SK-N-SH treated with all-trans-retinoic acid at 6 μM for 48 hours (cell line): ENCODE measurements around the gene TCF23.
"Not testable (repeated sequence)": the region's sequence is repeated elsewhere in the genome, so short reads cannot be mapped to it uniquely, and the experiment has no call there.

Experiments
- ATAC-seq: fragments of 200-7000 bp; cut with Tn5 transposase; 3 replicates; pipeline ENCODE4 v1.9.1; 2020; ENCODE audit warnings: mild to moderate bottlenecking, moderate library complexity
- ARNTL ChIP-seq: fragments of 450-650 bp; formaldehyde crosslinking; IDR thresholded peaks from 2 replicates; pipeline ENCODE4 v1.5.0; 2020; ENCODE audit warnings: low read depth, mild to moderate bottlenecking, moderate library complexity, borderline replicate concordance
- BACH2 ChIP-seq: fragments of 250-450 bp; sonication (Bioruptor Pico); IDR thresholded peaks from 2 replicates; pipeline ENCODE4 v1.9.0; 2021; ENCODE audit warnings: mild to moderate bottlenecking, borderline replicate concordance
- CREB5 ChIP-seq: fragments of 250-450 bp; sonication (Bioruptor Pico); IDR thresholded peaks from 2 replicates; pipeline ENCODE4 v1.5.1; 2020; ENCODE audit warnings: low read depth, mild to moderate bottlenecking, moderate library complexity
- CSDC2 ChIP-seq: fragments of 250-450 bp; sonication (Bioruptor Pico); IDR thresholded peaks from 2 replicates; pipeline ENCODE4 v1.5.0; 2020; ENCODE audit warnings: mild to moderate bottlenecking, moderate library complexity
- ESRRG ChIP-seq: fragments of 250-450 bp; sonication (Bioruptor Pico); IDR thresholded peaks from 2 replicates; pipeline ENCODE4 v1.6.1; 2021; ENCODE audit warnings: mild to moderate bottlenecking
- GLIS3 ChIP-seq: fragments of 250-450 bp; sonication (Bioruptor Pico); IDR thresholded peaks from 2 replicates; pipeline ENCODE4 v1.5.0; 2020; ENCODE audit warnings: mild to moderate bottlenecking, moderate library complexity
- ISL1 ChIP-seq: fragments of 250-450 bp; sonication (Bioruptor Pico); IDR thresholded peaks from 2 replicates; pipeline ENCODE4 v2.1.2; 2022; ENCODE audit warnings: mild to moderate bottlenecking, moderate library complexity
- OSR1 ChIP-seq: fragments of 250-450 bp; sonication (Bioruptor Pico); IDR thresholded peaks from 2 replicates; pipeline ENCODE4 v1.8.0; 2022; ENCODE audit warnings: moderate library complexity, mild to moderate bottlenecking, inconsistent platforms
- POU6F1 ChIP-seq: fragments of 250-450 bp; sonication (Bioruptor Pico); IDR thresholded peaks from 2 replicates; pipeline ENCODE4 v1.8.0; 2021; ENCODE audit warnings: low read depth, mild to moderate bottlenecking, moderate library complexity, borderline replicate concordance
- PPARA ChIP-seq: fragments of 250-450 bp; sonication (Bioruptor Pico); IDR thresholded peaks from 2 replicates; pipeline ENCODE4 v1.5.0; 2020; ENCODE audit warnings: mild to moderate bottlenecking, borderline replicate concordance
- RARB ChIP-seq: fragments of 250-450 bp; sonication (Bioruptor Pico); IDR thresholded peaks from 2 replicates; pipeline ENCODE4 v1.8.0; 2021; ENCODE audit warnings: mild to moderate bottlenecking, moderate library complexity
- SNAI2 ChIP-seq: fragments of 250-450 bp; sonication (Bioruptor Pico); IDR thresholded peaks from 2 replicates; pipeline ENCODE4 v1.5.0; 2020; ENCODE audit warnings: mild to moderate bottlenecking, moderate library complexity
- TCF4 ChIP-seq: fragments of 250-450 bp; sonication (Bioruptor Pico); IDR thresholded peaks from 2 replicates; pipeline ENCODE4 v1.8.0; 2021; ENCODE audit warnings: mild to moderate bottlenecking, moderate library complexity, borderline replicate concordance
- TOX ChIP-seq: fragments of 250-450 bp; sonication (Bioruptor Pico); IDR thresholded peaks from 2 replicates; pipeline ENCODE4 v1.8.0; 2021; ENCODE audit warnings: mild to moderate bottlenecking, moderate library complexity, borderline replicate concordance
- ZC3H10 ChIP-seq: fragments of 250-450 bp; sonication (Bioruptor Pico); IDR thresholded peaks from 2 replicates; pipeline ENCODE4 v1.5.1; 2021; ENCODE audit warnings: mild to moderate bottlenecking, moderate library complexity
- ZFP3 ChIP-seq: fragments of 250-450 bp; sonication (Bioruptor Pico); IDR thresholded peaks from 2 replicates; pipeline ENCODE4 v1.5.0; 2020; ENCODE audit warnings: mild to moderate bottlenecking, moderate library complexity
- ZFP30 ChIP-seq: fragments of 450-650 bp; formaldehyde crosslinking; IDR thresholded peaks from 2 replicates; pipeline ENCODE4 v1.5.0; 2022; ENCODE audit warnings: mild to moderate bottlenecking, moderate library complexity
- ZNF70 ChIP-seq: fragments of 450-650 bp; formaldehyde crosslinking; IDR thresholded peaks from 2 replicates; pipeline ENCODE4 v1.5.0; 2020; ENCODE audit warnings: mild to moderate bottlenecking, moderate library complexity
- ZNF8 ChIP-seq: fragments of 450-650 bp; formaldehyde crosslinking; IDR thresholded peaks from 2 replicates; pipeline ENCODE4 v1.5.0; 2020; ENCODE audit warnings: mild to moderate bottlenecking, moderate library complexity
- TF ChIP-seq, protein P1 (sequence below): fragments of 250-450 bp; sonication (Bioruptor Pico); IDR thresholded peaks from 2 replicates; pipeline ENCODE4 v1.5.0; 2020; ENCODE audit warnings: mild to moderate bottlenecking, moderate library complexity
- TF ChIP-seq, protein P2 (sequence below): fragments of 250-450 bp; sonication (Bioruptor Pico); IDR thresholded peaks from 2 replicates; pipeline ENCODE4 v1.8.0; 2020; ENCODE audit warnings: mild to moderate bottlenecking, moderate library complexity, borderline replicate concordance
- TF ChIP-seq, protein P3 (sequence below): fragments of 250-450 bp; sonication (Bioruptor Pico); IDR thresholded peaks from 2 replicates; pipeline ENCODE4 v1.5.1; 2021; ENCODE audit warnings: mild to moderate bottlenecking, moderate library complexity

TCF23 gene

GRCh38 chr2:27174638-27175037, 25.8 kb downstream of the TCF23 start:
- TF ChIP-seq ZFP3 (no peak), GLIS3 (CRISPR knock-in tag) (no peak), ZNF70 (CRISPR knock-in tag) (no peak), POU6F1 (CRISPR knock-in tag) (no peak), BACH2 (no peak), CSDC2 (CRISPR knock-in tag) (no peak), RARB (CRISPR knock-in tag) (no peak), ARNTL (CRISPR knock-in tag) (no peak), ISL1 (no peak), TOX (CRISPR knock-in tag) (no peak), SNAI2 (no peak), PPARA (CRISPR knock-in tag) (no peak), ZFP30 (CRISPR knock-in tag) (no peak), CREB5 (no peak), TCF4 (no peak)
- TF ChIP-seq, protein P1, sequence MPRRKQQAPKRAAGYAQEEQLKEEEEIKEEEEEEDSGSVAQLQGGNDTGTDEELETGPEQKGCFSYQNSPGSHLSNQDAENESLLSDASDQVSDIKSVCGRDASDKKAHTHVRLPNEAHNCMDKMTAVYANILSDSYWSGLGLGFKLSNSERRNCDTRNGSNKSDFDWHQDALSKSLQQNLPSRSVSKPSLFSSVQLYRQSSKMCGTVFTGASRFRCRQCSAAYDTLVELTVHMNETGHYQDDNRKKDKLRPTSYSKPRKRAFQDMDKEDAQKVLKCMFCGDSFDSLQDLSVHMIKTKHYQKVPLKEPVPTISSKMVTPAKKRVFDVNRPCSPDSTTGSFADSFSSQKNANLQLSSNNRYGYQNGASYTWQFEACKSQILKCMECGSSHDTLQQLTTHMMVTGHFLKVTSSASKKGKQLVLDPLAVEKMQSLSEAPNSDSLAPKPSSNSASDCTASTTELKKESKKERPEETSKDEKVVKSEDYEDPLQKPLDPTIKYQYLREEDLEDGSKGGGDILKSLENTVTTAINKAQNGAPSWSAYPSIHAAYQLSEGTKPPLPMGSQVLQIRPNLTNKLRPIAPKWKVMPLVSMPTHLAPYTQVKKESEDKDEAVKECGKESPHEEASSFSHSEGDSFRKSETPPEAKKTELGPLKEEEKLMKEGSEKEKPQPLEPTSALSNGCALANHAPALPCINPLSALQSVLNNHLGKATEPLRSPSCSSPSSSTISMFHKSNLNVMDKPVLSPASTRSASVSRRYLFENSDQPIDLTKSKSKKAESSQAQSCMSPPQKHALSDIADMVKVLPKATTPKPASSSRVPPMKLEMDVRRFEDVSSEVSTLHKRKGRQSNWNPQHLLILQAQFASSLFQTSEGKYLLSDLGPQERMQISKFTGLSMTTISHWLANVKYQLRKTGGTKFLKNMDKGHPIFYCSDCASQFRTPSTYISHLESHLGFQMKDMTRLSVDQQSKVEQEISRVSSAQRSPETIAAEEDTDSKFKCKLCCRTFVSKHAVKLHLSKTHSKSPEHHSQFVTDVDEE (CRISPR knock-in tag): no peak
- TF ChIP-seq, protein P2, sequence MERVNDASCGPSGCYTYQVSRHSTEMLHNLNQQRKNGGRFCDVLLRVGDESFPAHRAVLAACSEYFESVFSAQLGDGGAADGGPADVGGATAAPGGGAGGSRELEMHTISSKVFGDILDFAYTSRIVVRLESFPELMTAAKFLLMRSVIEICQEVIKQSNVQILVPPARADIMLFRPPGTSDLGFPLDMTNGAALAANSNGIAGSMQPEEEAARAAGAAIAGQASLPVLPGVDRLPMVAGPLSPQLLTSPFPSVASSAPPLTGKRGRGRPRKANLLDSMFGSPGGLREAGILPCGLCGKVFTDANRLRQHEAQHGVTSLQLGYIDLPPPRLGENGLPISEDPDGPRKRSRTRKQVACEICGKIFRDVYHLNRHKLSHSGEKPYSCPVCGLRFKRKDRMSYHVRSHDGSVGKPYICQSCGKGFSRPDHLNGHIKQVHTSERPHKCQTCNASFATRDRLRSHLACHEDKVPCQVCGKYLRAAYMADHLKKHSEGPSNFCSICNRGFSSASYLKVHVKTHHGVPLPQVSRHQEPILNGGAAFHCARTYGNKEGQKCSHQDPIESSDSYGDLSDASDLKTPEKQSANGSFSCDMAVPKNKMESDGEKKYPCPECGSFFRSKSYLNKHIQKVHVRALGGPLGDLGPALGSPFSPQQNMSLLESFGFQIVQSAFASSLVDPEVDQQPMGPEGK: no peak
- TF ChIP-seq, protein P3, sequence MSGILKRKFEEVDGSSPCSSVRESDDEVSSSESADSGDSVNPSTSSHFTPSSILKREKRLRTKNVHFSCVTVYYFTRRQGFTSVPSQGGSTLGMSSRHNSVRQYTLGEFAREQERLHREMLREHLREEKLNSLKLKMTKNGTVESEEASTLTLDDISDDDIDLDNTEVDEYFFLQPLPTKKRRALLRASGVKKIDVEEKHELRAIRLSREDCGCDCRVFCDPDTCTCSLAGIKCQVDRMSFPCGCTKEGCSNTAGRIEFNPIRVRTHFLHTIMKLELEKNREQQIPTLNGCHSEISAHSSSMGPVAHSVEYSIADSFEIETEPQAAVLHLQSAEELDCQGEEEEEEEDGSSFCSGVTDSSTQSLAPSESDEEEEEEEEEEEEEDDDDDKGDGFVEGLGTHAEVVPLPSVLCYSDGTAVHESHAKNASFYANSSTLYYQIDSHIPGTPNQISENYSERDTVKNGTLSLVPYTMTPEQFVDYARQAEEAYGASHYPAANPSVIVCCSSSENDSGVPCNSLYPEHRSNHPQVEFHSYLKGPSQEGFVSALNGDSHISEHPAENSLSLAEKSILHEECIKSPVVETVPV: no peak
- peak; percentile 35; the same call in 2 of the 3 replicates for ATAC-seq

DNA sequence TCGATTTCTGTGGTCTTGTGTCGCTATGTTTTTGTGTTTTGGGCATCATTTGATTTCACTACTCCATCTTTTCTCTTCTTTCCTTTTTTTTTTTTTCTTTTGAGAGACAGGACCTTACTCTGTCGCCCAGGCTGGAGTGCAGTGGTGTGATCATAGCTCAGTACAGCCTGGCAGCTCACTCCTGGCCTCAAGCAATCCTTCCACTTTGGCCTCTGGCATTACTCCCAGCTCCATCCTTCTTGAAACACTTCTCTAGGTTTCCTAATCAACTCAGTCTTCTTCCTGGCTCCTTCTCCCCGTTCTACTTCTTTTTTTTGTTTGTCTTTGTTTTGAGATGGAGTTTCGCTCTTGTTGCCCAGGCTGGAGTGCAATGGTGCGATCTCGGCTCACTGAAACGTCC, 26.5 kb downstream of the TCF23 start:
- ATAC-seq: no peak
- TF ChIP-seq ZNF8 (CRISPR knock-in tag) (no peak), TCF4 (no peak), ZC3H10 (CRISPR knock-in tag) (no peak), CSDC2 (CRISPR knock-in tag) (no peak), ISL1 (no peak), GLIS3 (CRISPR knock-in tag) (no peak), OSR1 (CRISPR knock-in tag) (no peak), ZFP30 (CRISPR knock-in tag) (no peak), BACH2 (no peak), ARNTL (CRISPR knock-in tag) (no peak), SNAI2 (no peak), ESRRG (CRISPR knock-in tag) (no peak), CREB5 (no peak), ZFP3 (no peak), TOX (CRISPR knock-in tag) (no peak)
- TF ChIP-seq, protein P1 (CRISPR knock-in tag): no peak
- TF ChIP-seq, protein P3: no peak

GRCh38 chr2:27175781-27176180, 27.0 kb downstream of the TCF23 start:
- ATAC-seq: not testable (repeated sequence)
